Liver (tissue), 9 donors: Measurements from ENCODE around the gene MSLN. TPM values are rescaled to one million over a fixed set of nuclear protein-coding genes. Genes with fewer than 3 reads are reported as not detected.

Source experiments
- DNase-seq: peaks from one replicate; pipeline ENCODE4 v3.0.0-alpha.2; 2017; ENCODE audit warnings: low spot score
- H3K27ac ChIP-seq, 2 donors: one replicate each; pipeline ENCODE4 v1.7.0; 2013; ENCODE audit warnings: inconsistent platforms in 2 of 2, low read length in 2 of 2, control low read depth in 1 of 2, low read depth in 1 of 2, mild to moderate bottlenecking in 1 of 2
- H3K27me3 ChIP-seq, 4 donors: one replicate each; pipeline versions ENCODE4 v1.6.1 to v1.7.0; 2013; ENCODE audit warnings: low read length in 3 of 4, inconsistent platforms in 1 of 4, mild to moderate bottlenecking in 1 of 4, moderate library complexity in 1 of 4; ENCODE audit not compliant: control insufficient read depth in 4 of 4, insufficient read depth in 4 of 4
- H3K36me3 ChIP-seq, 4 donors: one replicate each; pipeline versions ENCODE4 v1.6.1 to v1.7.0; 2013; ENCODE audit warnings: low read length in 3 of 4, mild to moderate bottlenecking in 3 of 4, low read depth in 1 of 4, moderate library complexity in 1 of 4; ENCODE audit not compliant: control insufficient read depth in 4 of 4, insufficient read depth in 3 of 4
- H3K4me1 ChIP-seq, 4 donors: one replicate each; pipeline versions ENCODE4 v1.6.1 to v1.7.0; 2013; ENCODE audit warnings: low read length in 3 of 4, mild to moderate bottlenecking in 3 of 4, moderate library complexity in 1 of 4; ENCODE audit not compliant: control insufficient read depth in 4 of 4, insufficient read depth in 4 of 4
- H3K4me3 ChIP-seq, 3 donors: one replicate each; pipeline versions ENCODE4 v1.6.1 to v1.7.0; 2013; ENCODE audit warnings: low read length in 3 of 3, control low read depth in 1 of 3, low read depth in 1 of 3, mild to moderate bottlenecking in 1 of 3
- H3K9ac ChIP-seq, 2 donors: one replicate each; pipeline ENCODE4 v1.7.0; 2013; ENCODE audit warnings: low read length in 2 of 2, mild to moderate bottlenecking in 2 of 2, moderate library complexity in 2 of 2, control low read depth in 1 of 2, low read depth in 1 of 2
- H3K9me3 ChIP-seq, 4 donors: one replicate each; pipeline versions ENCODE4 v1.6.1 to v1.7.0; 2013; ENCODE audit warnings: low read length in 3 of 4; ENCODE audit not compliant: control insufficient read depth in 4 of 4
- ATF3 ChIP-seq: IDR thresholded peaks from 2 replicates; pipeline ENCODE4 v1.6.1; 2016; ENCODE audit warnings: antibody characterized with exemption
- CTCF ChIP-seq: fragments of 150-350 bp; IDR thresholded peaks from 2 replicates; pipeline ENCODE4 v1.5.1; 2017; ENCODE audit warnings: improper control_type of control experiment, low read depth, low read length; ENCODE audit not compliant: missing input control
- EGR1 ChIP-seq, 2 donors: IDR thresholded peaks; 2 replicates each; pipeline ENCODE4 v1.6.1; 2016 to 2018; ENCODE audit warnings: antibody characterized with exemption in 2 of 2, low read depth in 2 of 2
- FOXA1 ChIP-seq: IDR thresholded peaks from 2 replicates; pipeline ENCODE4 v1.6.1; 2016; ENCODE audit warnings: antibody characterized with exemption
- FOXA2 ChIP-seq: IDR thresholded peaks from 2 replicates; pipeline ENCODE4 v1.6.1; 2016; ENCODE audit warnings: antibody characterized with exemption
- HNF4A ChIP-seq, 2 donors: conservative IDR thresholded peaks; 2 replicates each; pipeline ENCODE4 v1.6.1; 2016; ENCODE audit warnings: antibody characterized with exemption in 2 of 2, mild to moderate bottlenecking in 2 of 2
- HNF4G ChIP-seq: IDR thresholded peaks from 2 replicates; pipeline ENCODE4 v1.6.1; 2016; ENCODE audit warnings: antibody characterized with exemption
- JUND ChIP-seq, 2 donors: IDR thresholded peaks; 2 replicates each; pipeline ENCODE4 v1.6.1; 2016; ENCODE audit warnings: antibody characterized with exemption in 2 of 2
- MAX ChIP-seq: IDR thresholded peaks from 2 replicates; pipeline ENCODE4 v1.6.1; 2016; ENCODE audit warnings: antibody characterized with exemption
- RAD21 ChIP-seq, 2 donors: IDR thresholded peaks; 2 replicates each; pipeline ENCODE4 v1.6.1; 2016; ENCODE audit warnings: antibody characterized with exemption in 2 of 2, mild to moderate bottlenecking in 2 of 2
- REST ChIP-seq: IDR thresholded peaks from 2 replicates; pipeline ENCODE4 v1.6.1; 2016; ENCODE audit warnings: antibody characterized with exemption, mild to moderate bottlenecking
- RXRA ChIP-seq, 2 donors: IDR thresholded peaks; 2 replicates each; pipeline ENCODE4 v1.6.1; 2017 to 2018; ENCODE audit warnings: antibody characterized with exemption in 2 of 2, mild to moderate bottlenecking in 1 of 2
- SP1 ChIP-seq: IDR thresholded peaks from 2 replicates; pipeline ENCODE4 v1.6.1; 2018; ENCODE audit warnings: antibody characterized with exemption, mild to moderate bottlenecking
- TAF1 ChIP-seq: conservative IDR thresholded peaks from 2 replicates; pipeline ENCODE4 v1.6.1; 2016; ENCODE audit warnings: antibody characterized with exemption, mild to moderate bottlenecking
- YY1 ChIP-seq: IDR thresholded peaks from 2 replicates; pipeline ENCODE4 v1.6.1; 2016; ENCODE audit warnings: antibody characterized with exemption, mild to moderate bottlenecking
- ZBTB33 ChIP-seq: IDR thresholded peaks from 2 replicates; pipeline ENCODE4 v1.6.1; 2016; ENCODE audit warnings: antibody characterized with exemption
- WGBS: extraction: QIAGEN DNeasy Blood & Tissue Kit; methylation state at CpG from one replicate; pipeline ENCODE4 v1.1.7; 2013; 5-methylcytosine and 5-hydroxymethylcytosine counted together
- polyA plus RNA-seq, 2 donors: library from polyadenylated mRNA; stranded (reverse) in 1 of 2; unstranded in 1 of 2; fragments of 200-250 nt in 1 of 2; fragments of >200 nt in 1 of 2; fragmentation: Nextera tagmentation in 1 of 2; extraction: Ambion mirVana in 1 of 2; gene quantifications; one replicate each; pipeline versions ENCODE4 v1.2.1 to v1.2.3, GENCODE V29; 2013 to 2015
- total RNA-seq, 2 donors: library from RNA; depleted of rRNA; stranded (reverse); fragments of >200 nt; gene quantifications; one replicate each; pipeline ENCODE4 v1.2.3, GENCODE V29; 2014
- donor health status: healthy.
- donor health status: healthy.
- donor health status: healthy.
- donor health status: healthy.
- donor health status: healthy.

The MSLN gene
- total and polyA plus RNA-seq, 4 donors: 0.03 to 0.65 (median 0.08) TPM; not detected in 1

GRCh38 chr16:756428-756827, 4.1 kb upstream of the MSLN start:
- no peaks in the 10 kb centered on the region for H3K36me3 ChIP-seq
- no peak overlapping the region for H3K27ac ChIP-seq
- peaks cover 0 to 5% (median 0%) of the 10 kb centered on the region in 4 donors for H3K9me3 ChIP-seq
- TF ChIP-seq YY1 (no peak), CTCF (no peak), ATF3 (no peak), FOXA2 (no peak), HNF4A (conservative IDR thresholded peaks at IDR 0.05) (no peak), RAD21 (IDR thresholded peaks at IDR 0.05) (no peak), REST (no peak), JUND (IDR thresholded peaks at IDR 0.05) (no peak), MAX (no peak), TAF1 (no peak)
- no peak overlapping the region for H3K4me3 ChIP-seq
- no peak overlapping the region for H3K9ac ChIP-seq
- H3K4me1 ChIP-seq: no peaks in the 10 kb centered on the region
- whole genome bisulfite sequencing: 89% methylated on average over 5 of the region's 5 CpGs
- H3K27me3 ChIP-seq: no peaks in the 10 kb centered on the region
- no peak for DNase-seq

GRCh38 chr16:759110-759910, 1.2 kb upstream of the MSLN start:
- Histone ChIP-seq H3K9ac (no peak overlapping the region), H3K27ac (no peak overlapping the region), H3K4me3 (no peak overlapping the region), H3K27me3 (no peaks in the 10 kb centered on the region), H3K36me3 (no peaks in the 10 kb centered on the region), H3K9me3 (peaks cover 0 to 5% (median 0%) of the 10 kb centered on the region in 4 donors), H3K4me1 (peaks cover 0 to 1% (median 0%) of the 10 kb centered on the region in 4 donors)
- WGBS: 78% methylated on average over 34 of the region's 34 CpGs
- DNase-seq: no peak
- TF ChIP-seq RXRA (IDR thresholded peaks at IDR 0.05) (no peak), MAX (no peak), YY1 (no peak), REST (no peak), CTCF (no peak), TAF1 (no peak), EGR1 (IDR thresholded peaks at IDR 0.05; ENCODE audit: low read depth in 2 of 2) (no peak), ZBTB33 (no peak), SP1 (no peak), FOXA1 (no peak), HNF4A (conservative IDR thresholded peaks at IDR 0.05) (no peak), HNF4G (no peak)
